ENCODE results near the gene PRUNE2. TPM values are rescaled to one million over a fixed set of nuclear protein-coding genes. Genes with fewer than 3 reads are reported as not detected.
A peak's percentile ranks its signal among the peaks of the same experiment; 100 is the strongest.

PRUNE2 gene
- polyA plus RNA-seq, 12 donors = 6.5 to 30.0 (median 18.0) TPM; not detected in 1

- no peak for DNase-seq
Measured at GRCh38 chr9:76580188-76580587, 325.7 kb downstream of the PRUNE2 start.

DNA sequence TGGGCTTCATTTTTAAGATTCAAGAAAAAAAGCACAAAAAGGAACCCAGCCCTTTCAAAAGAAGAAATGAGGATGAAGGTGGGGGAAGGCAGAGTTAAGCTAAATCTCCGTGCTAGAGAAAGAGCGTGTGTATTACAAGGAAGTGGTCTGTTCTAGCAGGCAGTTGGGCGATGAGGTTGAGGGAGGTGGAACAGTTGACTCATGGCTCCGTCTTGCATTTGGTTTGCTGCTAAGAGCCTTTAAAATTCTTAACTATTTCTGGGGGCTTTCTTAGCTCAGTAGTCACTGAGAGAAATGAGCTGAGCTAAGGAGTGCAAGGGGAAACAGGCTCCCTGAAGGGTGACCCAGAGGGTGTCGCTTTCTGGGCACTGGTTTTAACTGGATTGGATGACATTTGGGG is 329.6 kb downstream of the PRUNE2 start:
- peak; percentile 38 for DNase-seq

- no peak for DNase-seq
Measured at GRCh38 chr9:76575761-76576160, 330.2 kb downstream of the PRUNE2 start.

GRCh38 chr9:76573905-76574760 is 331.8 kb downstream of the PRUNE2 start:
- DNase-seq = no peak

GRCh38 chr9:76573408-76573807 is 332.5 kb downstream of the PRUNE2 start:
- DNase-seq = no peak

- DNase-seq = no peak
Measured at GRCh38 chr9:76572151-76572550, 333.8 kb downstream of the PRUNE2 start.

- DNase-seq = no peak
Measured at GRCh38 chr9:76571743-76572146, 334.2 kb downstream of the PRUNE2 start.

GRCh38 chr9:76571288-76571687 is 334.6 kb downstream of the PRUNE2 start:
- DNase-seq = no peak

DNA sequence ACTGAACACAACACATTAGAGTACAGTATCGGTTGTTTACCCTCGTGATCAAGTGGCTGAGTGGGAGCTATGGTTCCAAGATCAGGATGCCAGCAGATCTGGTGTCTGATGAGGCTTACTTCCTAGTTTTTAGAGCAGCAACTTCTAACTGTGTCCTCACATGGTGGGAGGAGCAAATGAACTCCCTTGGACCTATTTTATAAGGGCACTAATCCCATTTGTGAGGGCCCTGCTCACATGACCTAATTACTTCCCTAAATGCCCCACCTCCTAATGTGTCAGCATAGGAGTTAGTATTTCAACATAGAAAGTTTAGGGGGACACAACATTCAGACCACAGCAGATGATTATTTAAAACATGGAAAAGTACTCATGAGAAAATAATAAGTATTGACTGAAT is 335.1 kb downstream of the PRUNE2 start:
- no peak for DNase-seq

- no peak for DNase-seq
Measured at GRCh38 chr9:76567086-76567485, 338.8 kb downstream of the PRUNE2 start.

GRCh38 chr9:76564297-76564696 is 341.6 kb downstream of the PRUNE2 start:
- no peak for DNase-seq

DNA sequence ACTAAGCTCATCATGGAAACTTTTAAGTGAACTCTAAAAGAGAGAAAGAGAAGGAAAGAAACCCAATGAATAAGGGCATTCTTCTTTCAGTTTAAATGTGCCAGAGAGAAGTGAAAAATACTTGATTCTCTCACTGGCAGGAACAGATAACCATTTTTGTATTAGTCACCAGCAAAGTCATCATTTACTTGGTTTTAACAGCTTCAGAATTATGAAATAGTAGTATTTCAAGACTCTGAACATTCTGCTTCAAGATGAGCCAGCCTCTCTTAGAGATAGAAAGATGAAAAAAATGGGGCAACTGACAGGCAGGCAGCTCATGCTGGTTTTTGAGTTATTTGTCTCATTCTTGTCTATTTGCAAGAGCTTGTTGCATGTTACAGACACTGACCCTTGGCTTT is 343.4 kb downstream of the PRUNE2 start:
- no peak for DNase-seq

DNA sequence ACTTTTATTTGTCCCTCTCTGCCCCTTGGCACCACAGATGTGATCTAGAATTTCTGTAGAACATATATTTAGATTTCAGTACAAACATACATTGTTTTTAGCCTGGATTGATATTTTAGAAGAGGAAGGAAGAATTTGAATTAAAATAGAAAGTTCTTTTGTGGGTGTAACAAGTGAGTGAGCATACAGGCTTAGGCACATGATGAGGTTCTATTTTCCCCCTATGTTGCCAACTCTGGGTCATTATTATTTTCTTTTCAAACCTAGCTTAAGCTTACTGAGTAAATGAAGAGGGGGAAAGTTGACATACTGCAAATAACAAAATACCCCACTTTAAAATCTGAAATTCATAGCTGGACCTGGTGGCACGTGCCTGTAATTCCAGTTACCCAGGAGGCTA is 344.0 kb downstream of the PRUNE2 start:
- DNase-seq = no peak

Other genes starting within 250 kb of the PRUNE2 start
- 1 to 10 TPM in 4 of 12 donors, under 1 TPM in 6, not detected in 2; 0.26 to 3.4 (median 0.86) TPM for gene PCA3, start 141.7 kb downstream of the PRUNE2 start, polyA plus RNA-seq (ENCODE audit: insufficient read length in 12 of 12)
- not detected for gene FOXB2, start 113.5 kb upstream of the PRUNE2 start, polyA plus RNA-seq (ENCODE audit: insufficient read length in 12 of 12)

Measured in muscle of arm (tissue), 12 donors.